Upper lobe of left lung (tissue), 6 donors: ENCODE measurements around the gene NEU4. TPM values are rescaled to one million over a fixed set of nuclear protein-coding genes. Genes with fewer than 3 reads are reported as not detected.

Experiments
- ATAC-seq, 2 donors: fragments of 200-7000 bp; cut with Tn5 transposase; one replicate each; pipeline ENCODE4 v1.9.1; 2022; ENCODE audit warnings: mild to moderate bottlenecking in 2 of 2, moderate library complexity in 2 of 2; ENCODE audit not compliant: low FRiP score in 2 of 2
- DNase-seq, 2 donors: peaks; one replicate each; pipeline ENCODE4 v3.0.0-alpha.2; 2019 to 2020
- H3K27ac ChIP-seq, 4 donors: fragments of 200-600 bp; sonication (generic); one replicate each; pipeline ENCODE4 v1.5.1; 2016 to 2019
- H3K27me3 ChIP-seq, 4 donors: fragments of 200-600 bp; sonication (generic); one replicate each; pipeline ENCODE4 v1.5.1; 2017 to 2019
- H3K36me3 ChIP-seq, 4 donors: fragments of 200-600 bp; sonication (generic); one replicate each; pipeline ENCODE4 v1.5.1; 2016 to 2019
- H3K4me1 ChIP-seq, 4 donors: fragments of 200-600 bp; sonication (generic); one replicate each; pipeline ENCODE4 v1.5.1; 2018 to 2019
- H3K4me3 ChIP-seq, 4 donors: fragments of 200-600 bp; sonication (generic); one replicate each; pipeline ENCODE4 v1.5.1; 2017 to 2019; ENCODE audit warnings: mild to moderate bottlenecking in 2 of 4, moderate library complexity in 1 of 4
- H3K9me3 ChIP-seq, 4 donors: fragments of 200-600 bp; sonication (generic); one replicate each; pipeline ENCODE4 v1.5.1; 2018 to 2019
- CTCF ChIP-seq, 6 experiments: fragments of 450-650 bp in 4 of 6; fragments of 200-600 bp in 2 of 6; sonication (generic) in 2 of 6; IDR thresholded peaks; one replicate each; pipeline ENCODE4 v1.5.1; 2016 to 2019; ENCODE audit warnings: antibody characterized with exemption in 6 of 6
- EP300 ChIP-seq, 4 donors: sonication (generic); formaldehyde crosslinking; IDR thresholded peaks; one replicate each; pipeline ENCODE4 v1.5.1; 2017; ENCODE audit warnings: antibody characterized with exemption in 4 of 4, control low read depth in 2 of 4
- POLR2A ChIP-seq, 4 donors: fragments of 450-650 bp; IDR thresholded peaks; one replicate each; pipeline ENCODE4 v1.5.1; 2016 to 2017; ENCODE audit warnings: antibody characterized with exemption in 4 of 4, mild to moderate bottlenecking in 2 of 4
- POLR2AphosphoS5 ChIP-seq, 2 donors: sonication (generic); formaldehyde crosslinking; IDR thresholded peaks; one replicate each; pipeline ENCODE4 v1.5.1; 2017; ENCODE audit warnings: antibody characterized with exemption in 2 of 2
- WGBS, 2 donors: methylation state at CpG; one replicate each; pipeline ENCODE4 v1.1.5; 2017 to 2018; 5-methylcytosine and 5-hydroxymethylcytosine counted together
- total RNA-seq, 6 donors: library from RNA; depleted of rRNA in 4 of 6; stranded (reverse); fragments of >200 nt in 4 of 6; gene quantifications; one replicate each; pipeline versions ENCODE4 v1.1.0 to v1.2.1, GENCODE V29; 2016 to 2021
- donor health status: DM: no; HTN: no; CAD: no; lungs with moderate emphysema.
- donor health status: DM: no; HTN: yes; CAD: no; lungs with severe emphysema.

Gene NEU4
- total RNA-seq, 6 donors from 2014 or later, result 2.9 TPM; not detected in 5

GRCh38 chr2:241862093-241862492 is 53.1 kb downstream of the NEU4 start:
- H3K27ac ChIP-seq, result no peak overlapping the region
- peak in 1 of 2 donors; percentile 33 for DNase-seq
- WGBS, 2 donors, result 71 to 79% methylated on average over 8 of the region's 8 CpGs
- H3K4me1 ChIP-seq, result peaks cover 6 to 26% (median 15%) of the 10 kb centered on the region in 4 donors
- H3K9me3 ChIP-seq, result no peaks in the 10 kb centered on the region
- no peak overlapping the region for H3K4me3 ChIP-seq
- H3K36me3 ChIP-seq, result no peaks in the 10 kb centered on the region
- no peak for ATAC-seq
- no peak for TF ChIP-seq POLR2AphosphoS5 (IDR thresholded peaks at IDR 0.05)
- no peak for TF ChIP-seq POLR2A (IDR thresholded peaks at IDR 0.05)
- no peak for TF ChIP-seq EP300 (IDR thresholded peaks at IDR 0.05)
- TF ChIP-seq CTCF (IDR thresholded peaks at IDR 0.05), result no peak
- H3K27me3 ChIP-seq, result peaks cover 0 to 15% (median 4%) of the 10 kb centered on the region in 4 donors

GRCh38 chr2:241862775-241863535 is 54.0 kb downstream of the NEU4 start:
- DNase-seq (peak in 1 of 2 donors; percentile 36), ATAC-seq (no peak)
- Histone ChIP-seq H3K27ac (peak overlapping the region in 2 of 4 donors; percentile 15 to 52), H3K36me3 (no peaks in the 10 kb centered on the region), H3K27me3 (peaks cover 0 to 15% (median 4%) of the 10 kb centered on the region in 4 donors), H3K4me3 (peak overlapping the region in 1 of 4 donors; percentile 6), H3K9me3 (no peaks in the 10 kb centered on the region), H3K4me1 (peaks cover 6 to 26% (median 15%) of the 10 kb centered on the region in 4 donors)
- TF ChIP-seq POLR2AphosphoS5 (IDR thresholded peaks at IDR 0.05) (no peak), CTCF (IDR thresholded peaks at IDR 0.05) (no peak), EP300 (IDR thresholded peaks at IDR 0.05) (no peak), POLR2A (IDR thresholded peaks at IDR 0.05) (no peak)
- WGBS, 2 donors, result 82 to 85% methylated on average over 17 to 22 of the region's 22 CpGs

- TF ChIP-seq EP300 (IDR thresholded peaks at IDR 0.05), result no peak
- peak in 1 of 4 donors; percentile 13 for TF ChIP-seq POLR2A (IDR thresholded peaks at IDR 0.05)
- ATAC-seq (peak in 1 of 2 donors; percentile 18), DNase-seq (peak in 1 of 2 donors; percentile 87)
- H3K27ac ChIP-seq, result peak overlapping the region in 2 of 4 donors; percentile 15 to 52
- peak overlapping the region in 1 of 4 donors; percentile 6 for H3K4me3 ChIP-seq
- H3K27me3 ChIP-seq, result peaks cover 0 to 15% (median 4%) of the 10 kb centered on the region in 4 donors
- peaks cover 6 to 26% (median 15%) of the 10 kb centered on the region in 4 donors for H3K4me1 ChIP-seq
- 25 to 30% methylated on average over 28 of the region's 29 CpGs for WGBS, 2 donors
- no peaks in the 10 kb centered on the region for H3K36me3 ChIP-seq
- H3K9me3 ChIP-seq, result no peaks in the 10 kb centered on the region
Observed at GRCh38 chr2:241863536-241863954, 54.6 kb downstream of the NEU4 start.

GRCh38 chr2:241864168-241864849 is 55.3 kb downstream of the NEU4 start:
- 88 to 94% methylated on average over 2 of the region's 2 CpGs for WGBS, 2 donors
- peak overlapping the region in 1 of 4 donors; percentile 36 for H3K27ac ChIP-seq

More at GRCh38 chr2:241864168-241864849, 55.3 kb downstream of the NEU4 start:
- Histone ChIP-seq H3K27me3 (peaks cover 0 to 15% (median 4%) of the 10 kb centered on the region in 4 donors), H3K4me1 (peaks cover 2 to 21% (median 13%) of the 10 kb centered on the region in 4 donors), H3K9me3 (no peaks in the 10 kb centered on the region), H3K36me3 (no peaks in the 10 kb centered on the region), H3K4me3 (no peak overlapping the region)
- ATAC-seq (no peak), DNase-seq (no peak)
- TF ChIP-seq CTCF (IDR thresholded peaks at IDR 0.05) (no peak), POLR2AphosphoS5 (IDR thresholded peaks at IDR 0.05) (no peak), EP300 (IDR thresholded peaks at IDR 0.05) (no peak), POLR2A (IDR thresholded peaks at IDR 0.05) (no peak)
